Stimulated activated CD8-positive, alpha-beta memory T cell treated with anti-CD3 and anti-CD28 coated beads, Interleukin-7, amount 100 ng/mL, for 24 hours (primary cell): ENCODE measurements around the gene THRA.

Experiments used
- DNase-seq: peaks from one replicate; pipeline ENCODE4 v3.0.0-alpha.2; 2020; ENCODE audit warnings: low read depth

The THRA gene

GRCh38 chr17:40064971-40065768 is 2.4 kb downstream of the THRA start:
- no peak for DNase-seq

- no peak for DNase-seq
These were observed 3.2 kb downstream of the THRA start for GRCh38 chr17:40065769-40066510.

- DNase-seq = no peak
These were observed 4.9 kb downstream of the THRA start for GRCh38 chr17:40067710-40068109.

DNA sequence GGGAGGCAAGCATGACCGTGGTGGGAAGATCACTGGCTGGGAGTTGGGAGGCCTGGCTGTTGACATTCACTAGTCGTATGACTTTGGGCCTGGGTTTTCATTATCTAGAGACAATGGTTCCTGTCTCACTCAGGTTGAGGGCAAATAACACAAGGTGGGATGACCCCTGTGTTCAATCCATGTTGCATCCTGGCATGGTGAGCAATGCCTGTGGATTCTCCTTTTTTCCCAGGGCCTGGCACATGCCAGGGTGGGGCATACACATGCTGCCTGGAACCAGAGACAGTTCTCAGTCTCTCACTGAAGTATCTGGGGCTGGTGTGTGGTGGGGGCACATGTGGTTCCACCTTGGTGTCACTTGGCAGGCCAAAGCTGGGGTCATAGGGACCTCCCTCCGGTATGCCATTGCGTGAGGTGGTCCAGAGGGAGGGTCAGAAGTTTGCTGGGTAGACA is 5.4 kb downstream of the THRA start:
- no peak for DNase-seq

DNA sequence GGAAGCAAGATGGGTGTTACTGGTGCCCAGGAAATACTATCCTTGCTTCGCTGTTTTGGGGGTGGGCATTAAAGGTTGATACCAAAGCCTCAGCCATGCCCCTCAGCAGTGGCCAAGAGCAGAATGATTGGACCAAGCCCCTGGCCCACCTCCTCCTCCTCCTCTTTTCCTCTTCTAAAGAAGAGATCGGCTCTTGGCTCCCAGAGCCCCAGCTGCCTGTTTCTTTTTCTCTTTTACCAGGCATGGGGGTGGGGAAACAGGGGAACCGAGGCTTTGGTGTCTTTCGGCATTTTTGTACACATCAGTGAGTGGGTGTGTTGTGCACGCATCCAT is 5.8 kb downstream of the THRA start:
- no peak for DNase-seq

DNA sequence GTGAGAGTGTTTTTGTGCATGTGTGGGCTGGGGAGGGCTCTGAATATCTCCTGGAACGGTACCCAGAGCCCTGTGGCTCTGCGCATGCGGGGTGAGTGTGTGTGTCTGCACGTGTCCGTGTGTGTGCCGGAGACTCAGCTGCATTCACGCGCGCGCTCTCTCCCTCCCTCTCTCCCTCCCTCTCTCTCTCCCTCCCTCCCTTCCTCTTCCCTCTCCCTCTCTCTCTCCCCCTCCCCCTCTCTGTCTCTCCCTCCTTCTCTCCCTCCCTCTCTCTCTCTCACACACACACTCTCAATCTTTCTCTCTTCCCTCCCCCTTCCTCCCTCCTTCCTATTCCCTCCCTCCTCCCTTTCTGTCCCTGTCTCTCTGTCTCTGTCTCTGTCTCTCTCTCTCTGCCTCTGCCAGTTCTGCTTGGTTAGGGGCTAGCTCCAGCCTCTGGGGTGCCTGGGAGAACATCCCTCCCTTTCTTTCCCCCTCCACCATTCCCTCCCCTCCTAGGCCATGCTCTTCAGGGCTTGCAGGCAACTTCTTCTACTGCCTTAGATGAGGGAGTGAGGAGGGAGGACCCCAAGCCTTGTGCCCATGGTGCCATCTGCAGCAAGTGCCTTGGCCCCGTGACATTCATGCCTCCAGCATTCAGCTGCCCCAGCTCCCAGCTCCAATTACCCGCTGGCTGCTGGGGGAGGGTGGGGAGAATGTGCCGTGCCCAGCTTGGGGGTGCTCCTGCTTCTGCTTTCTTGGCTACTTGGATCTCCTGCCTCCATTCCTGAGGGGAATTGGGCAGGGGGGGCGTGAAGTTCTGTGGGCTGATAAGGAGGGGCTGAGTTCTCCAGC is 6.4 kb downstream of the THRA start:
- DNase-seq = peak; percentile 65

- no peak for DNase-seq
These were observed 7.3 kb downstream of the THRA start for GRCh38 chr17:40069751-40070708.

DNA sequence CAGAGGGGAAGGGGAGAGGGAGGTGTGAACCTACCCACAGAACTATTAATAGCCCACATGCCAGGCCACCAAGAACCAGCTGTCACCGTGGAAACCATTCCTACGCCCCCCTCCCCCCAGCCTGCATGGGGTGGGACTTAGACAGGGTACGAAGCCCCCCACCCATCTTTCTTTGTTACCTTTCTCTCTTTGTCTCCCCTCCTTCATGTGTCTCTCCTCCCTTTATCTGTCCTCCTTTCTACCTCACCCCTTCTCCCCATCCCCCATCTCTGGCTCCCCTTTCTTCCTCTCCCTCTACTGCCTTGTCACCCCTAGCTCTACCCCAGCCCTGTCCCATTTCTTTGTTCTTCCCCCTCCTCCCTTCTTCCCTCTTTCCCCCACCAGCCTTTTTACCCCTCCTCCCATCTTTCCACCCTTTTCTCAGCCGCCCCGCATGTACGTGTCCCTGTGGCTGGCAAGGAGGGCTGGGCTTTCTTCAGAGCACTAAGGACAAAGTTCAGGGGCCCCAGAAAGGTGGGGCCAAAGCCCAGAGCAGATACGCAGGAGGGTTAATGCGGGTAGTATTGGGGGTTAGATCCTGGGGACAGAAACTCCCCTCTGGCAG is 8.0 kb downstream of the THRA start:
- no peak for DNase-seq

GRCh38 chr17:40071313-40072039 is 8.7 kb downstream of the THRA start:
- no peak for DNase-seq

GRCh38 chr17:40072040-40072734 is 9.4 kb downstream of the THRA start:
- no peak for DNase-seq

DNA sequence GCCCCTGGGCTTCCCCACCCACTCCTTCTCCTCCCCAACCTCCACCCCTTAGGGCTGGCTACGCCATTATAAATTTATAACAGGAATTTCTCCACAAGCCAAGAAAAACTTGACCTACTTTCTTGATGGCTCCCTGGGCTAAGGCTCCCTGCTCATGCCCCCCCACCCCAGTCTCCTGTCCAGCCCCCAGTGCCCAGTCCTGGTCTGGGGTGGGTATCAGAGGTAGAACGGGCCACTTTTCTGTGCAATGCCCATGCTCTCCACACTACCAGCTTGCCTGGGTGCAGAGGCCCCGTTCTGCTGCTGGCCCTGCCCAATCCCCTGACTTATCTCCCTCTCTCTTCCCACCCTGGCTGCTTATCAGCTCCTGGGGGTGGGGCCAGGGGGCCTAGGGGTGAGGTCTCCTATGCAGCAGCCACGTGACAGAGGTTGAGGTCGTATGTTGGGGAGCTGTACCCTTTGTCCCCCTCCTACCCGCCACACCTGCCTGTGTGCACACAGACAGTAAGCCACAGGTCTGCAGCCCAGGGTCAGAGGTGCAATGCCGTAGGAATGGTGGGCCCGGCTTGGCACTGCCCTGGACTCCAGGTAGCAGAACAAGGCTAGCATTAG is 10.1 kb downstream of the THRA start:
- no peak for DNase-seq

DNA sequence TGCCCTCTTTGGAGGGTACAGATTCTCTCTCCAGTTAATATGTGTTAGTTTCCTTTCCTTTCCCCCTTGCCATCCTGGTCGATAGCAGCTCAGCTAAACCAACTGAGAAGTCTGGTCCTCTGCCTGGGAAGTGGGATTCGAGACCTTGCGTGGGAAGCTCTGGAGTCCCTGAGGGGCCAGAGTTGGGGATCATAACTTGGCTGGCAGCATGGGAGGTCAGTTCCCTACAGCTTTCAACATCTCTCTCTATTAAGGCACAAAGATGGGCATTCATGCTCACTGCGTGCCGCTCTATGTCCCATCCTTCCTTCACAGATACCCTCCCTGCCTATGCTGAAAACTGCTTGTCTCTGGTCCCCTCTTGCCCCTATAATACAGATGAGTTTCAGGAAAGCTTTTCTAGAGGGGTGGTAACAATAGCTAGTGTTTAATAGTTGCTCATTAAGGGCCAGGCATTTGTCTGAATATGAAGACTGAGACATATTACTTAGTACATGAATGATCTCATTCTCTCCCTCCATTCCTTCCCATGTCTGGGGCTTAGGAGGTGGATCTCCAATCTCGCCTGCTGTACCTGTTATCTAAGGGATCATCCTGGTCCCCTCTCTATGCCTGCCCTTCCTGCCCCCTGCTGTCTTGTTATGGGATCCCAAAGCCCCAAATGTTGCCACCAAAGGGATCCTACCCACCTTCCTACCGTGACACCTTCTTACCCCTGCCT is 10.8 kb downstream of the THRA start:
- no peak for DNase-seq

- DNase-seq = no peak
These were observed 11.4 kb downstream of the THRA start for GRCh38 chr17:40074175-40074512.

DNA sequence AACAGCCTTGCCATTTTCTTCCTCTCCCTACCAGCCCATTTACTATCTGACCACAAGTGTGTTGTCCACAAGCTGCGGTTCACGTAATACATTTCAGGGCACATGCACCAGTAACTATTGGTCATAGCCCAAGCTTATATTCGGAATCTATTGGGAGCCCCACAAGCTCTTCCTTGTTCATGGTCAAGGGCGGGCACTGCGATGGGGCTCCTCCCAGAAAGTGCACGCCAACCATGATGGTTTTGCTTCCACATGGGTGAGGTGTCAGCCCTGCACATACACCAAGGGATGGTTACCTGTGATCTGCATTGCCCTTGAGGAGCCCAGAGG is 12.1 kb downstream of the THRA start:
- no peak for DNase-seq

GRCh38 chr17:40075201-40075941 is 12.6 kb downstream of the THRA start:
- no peak for DNase-seq

DNA sequence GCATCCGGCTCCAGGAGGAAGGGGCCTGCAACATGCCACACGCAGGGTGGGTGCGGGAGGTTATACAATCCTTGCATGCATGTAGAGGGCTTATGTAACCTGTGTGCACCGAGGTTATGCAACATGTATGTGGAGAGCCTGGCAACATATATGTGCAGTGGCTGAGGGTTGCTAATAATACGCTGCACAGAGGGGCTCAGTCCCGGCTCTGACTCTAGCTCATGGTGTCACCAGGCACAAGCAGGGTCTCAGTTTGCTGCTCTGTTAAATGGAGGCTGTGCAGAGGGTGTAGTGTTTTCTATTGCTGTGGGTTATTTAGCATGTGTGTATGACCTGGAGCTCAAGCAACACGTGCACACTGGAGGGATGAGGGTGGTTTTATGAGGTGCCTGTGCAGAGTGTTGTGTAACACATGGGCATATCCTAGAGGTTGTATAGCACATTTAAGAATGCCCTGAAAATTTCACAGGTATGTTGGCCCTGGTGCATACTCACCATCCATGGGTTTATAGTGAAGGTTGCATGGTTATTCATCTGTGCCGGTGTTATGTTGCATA is 13.3 kb downstream of the THRA start:
- DNase-seq = no peak

DNA sequence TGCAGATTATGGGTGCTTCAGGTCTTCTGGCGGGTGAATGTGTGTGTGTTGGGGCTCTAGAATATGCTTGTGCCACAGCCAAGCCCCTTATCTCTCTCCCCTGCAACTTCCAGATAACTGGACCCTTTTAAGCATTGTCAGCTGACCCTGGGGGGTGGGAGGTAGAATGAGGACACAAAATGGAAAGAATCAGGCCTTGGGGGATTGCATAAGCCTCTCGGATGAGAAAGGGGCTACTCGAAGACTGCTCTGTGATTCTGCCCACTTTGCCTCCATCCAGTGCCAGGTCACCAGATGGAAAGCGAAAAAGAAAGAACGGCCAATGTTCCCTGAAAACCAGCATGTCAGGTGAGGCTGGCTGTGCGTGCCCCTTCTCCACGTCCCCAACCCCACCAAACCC is 13.8 kb downstream of the THRA start:
- no peak for DNase-seq

- no peak for DNase-seq
These were observed 16.8 kb downstream of the THRA start for GRCh38 chr17:40079545-40079944.
